Right ventricle myocardium inferior (tissue), 1 donor: ENCODE results near the gene TBC1D2B. TPM values are rescaled to one million over a fixed set of nuclear protein-coding genes. Genes with fewer than 3 reads are reported as not detected.

Experiments
- ATAC-seq: fragments of 200-7000 bp; cut with Tn5 transposase; one replicate; pipeline ENCODE4 v1.9.1; 2020; ENCODE audit warnings: mild to moderate bottlenecking, moderate library complexity
- DNase-seq: peaks from one replicate; pipeline ENCODE4 v3.0.0; 2021; ENCODE audit errors: missing footprints
- intact Hi-C: fragments of 100-400 bp; cut with DNase I; formaldehyde crosslinking; loops from one replicate; pipeline ENCODE4 v1.11.0; 2022
- long read RNA-seq: library from polyadenylated mRNA; unstranded; transcript quantifications from one replicate; pipeline ENCODE4 v2.0.0, GENCODE V29; 2021
- total RNA-seq: library from RNA; stranded (reverse); fragmentation: NEBNext Ultra II Directional; extraction: Animal tissue kit (Norgen Biotek cat#: 25700); gene quantifications from one replicate; pipeline ENCODE4 v1.2.1, GENCODE V29; 2021
- donor health status: DM: no; HTN: yes; CAD: no; lungs with severe emphysema.

Gene TBC1D2B
- total RNA-seq, result 12.2 TPM
- long read RNA-seq, full-length matches to known transcripts, result 4 of 8 reads
- long read RNA-seq, partial matches to known transcripts, result 4 of 8 reads
- long read RNA-seq, other reads (novel, unspliced or antisense), result 0 of 8 reads

GRCh38 chr15:78077053-78077870, at the start of gene TBC1D2B:
TSS of gene TBC1D2B (minus strand) at chr15:78077711. CDS start at chr15:78077652, 59 bp downstream.
- peak; percentile 91 for DNase-seq

GRCh38 chr15:78125267-78125666, 47.8 kb upstream of the TBC1D2B start:
- no peak for ATAC-seq

More at GRCh38 chr15:78077053-78077870, at the start of gene TBC1D2B:
- intact Hi-C loops, result loop anchor here (5.0 kb wide), 2 partner anchors 40 to 70 kb away; no protein-coding TSS in a partner anchor
- ATAC-seq, result peak; percentile 68

GRCh38 chr15:78120523-78120922, 43.0 kb upstream of the TBC1D2B start:
- ATAC-seq (no peak), DNase-seq (no peak)
- intact Hi-C loops, result no loop called here

More at GRCh38 chr15:78125267-78125666, 47.8 kb upstream of the TBC1D2B start:
- no peak for DNase-seq
- intact Hi-C loops, result no loop called here

GRCh38 chr15:78112551-78112950, 35.0 kb upstream of the TBC1D2B start:
- no peak for ATAC-seq
- DNase-seq, result no peak
- intact Hi-C loops, result no loop called here

- no peak for DNase-seq
- no peak for ATAC-seq
- intact Hi-C loops, result no loop called here
Observed at GRCh38 chr15:78111788-78112187, 34.3 kb upstream of the TBC1D2B start.

- intact Hi-C loops, result no loop called here
Observed at GRCh38 chr15:78110916-78111475, 33.5 kb upstream of the TBC1D2B start.

GRCh38 chr15:78110096-78110495, 32.6 kb upstream of the TBC1D2B start:
- intact Hi-C loops, result no loop called here
- DNase-seq (no peak), ATAC-seq (no peak)

More at GRCh38 chr15:78110916-78111475, 33.5 kb upstream of the TBC1D2B start:
- DNase-seq (no peak), ATAC-seq (no peak)

- intact Hi-C loops, result loop anchor here (2.0 to 10.0 kb wide), 2 partner anchors 142 to 316 kb away; no protein-coding TSS in a partner anchor
- DNase-seq, result no peak
- no peak for ATAC-seq
Observed at GRCh38 chr15:78109156-78109555, 31.6 kb upstream of the TBC1D2B start.

- DNase-seq (peak; percentile 94), ATAC-seq (peak; percentile 86)
- intact Hi-C loops, result loop anchor here (1.0 to 10.0 kb wide), 4 partner anchors 108 to 316 kb away; no protein-coding TSS in a partner anchor
Observed at GRCh38 chr15:78108300-78109084, 31.0 kb upstream of the TBC1D2B start.

DNA sequence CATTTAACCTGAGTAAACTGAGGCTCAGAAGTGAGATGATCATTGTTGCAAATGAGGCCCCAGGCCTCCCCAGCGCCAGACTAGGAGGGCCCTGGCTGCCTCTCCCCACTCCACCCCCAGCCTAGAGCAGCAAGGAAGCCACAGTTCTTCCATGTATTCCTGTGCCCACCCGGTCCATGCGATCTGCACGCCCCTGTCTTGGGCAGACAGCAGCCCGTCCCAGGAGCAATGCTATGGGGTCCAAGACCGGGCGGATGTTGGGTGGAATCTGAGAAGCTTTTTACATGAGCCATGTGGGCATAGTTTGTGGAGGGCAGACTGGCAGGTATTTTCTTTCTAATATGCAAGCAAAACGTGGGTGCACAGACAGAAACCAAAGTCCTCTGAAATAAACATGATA, 30.0 kb upstream of the TBC1D2B start:
- DNase-seq (no peak), ATAC-seq (no peak)
- intact Hi-C loops, result loop anchor here (10.0 kb wide), 1 partner anchor 317 kb away; no protein-coding TSS in a partner anchor

GRCh38 chr15:78105476-78106241, 28.1 kb upstream of the TBC1D2B start:
- DNase-seq, result no peak
- intact Hi-C loops, result loop anchor here (10.0 kb wide), 1 partner anchor 319 kb away; no protein-coding TSS in a partner anchor
- no peak for ATAC-seq

- intact Hi-C loops, result loop anchor here (10.0 kb wide), 1 partner anchor 320 kb away; no protein-coding TSS in a partner anchor
- DNase-seq (no peak), ATAC-seq (no peak)
Observed at GRCh38 chr15:78104566-78105475, 27.3 kb upstream of the TBC1D2B start.

GRCh38 chr15:78104119-78104479, 26.6 kb upstream of the TBC1D2B start:
- ATAC-seq (no peak), DNase-seq (no peak)
- intact Hi-C loops, result loop anchor here (10.0 kb wide), 1 partner anchor 321 kb away; no protein-coding TSS in a partner anchor

GRCh38 chr15:78103406-78104118, 26.1 kb upstream of the TBC1D2B start:
- peak; percentile 56 for ATAC-seq
- DNase-seq, result no peak
- intact Hi-C loops, result loop anchor here (10.0 kb wide), 1 partner anchor 321 kb away; no protein-coding TSS in a partner anchor

DNA sequence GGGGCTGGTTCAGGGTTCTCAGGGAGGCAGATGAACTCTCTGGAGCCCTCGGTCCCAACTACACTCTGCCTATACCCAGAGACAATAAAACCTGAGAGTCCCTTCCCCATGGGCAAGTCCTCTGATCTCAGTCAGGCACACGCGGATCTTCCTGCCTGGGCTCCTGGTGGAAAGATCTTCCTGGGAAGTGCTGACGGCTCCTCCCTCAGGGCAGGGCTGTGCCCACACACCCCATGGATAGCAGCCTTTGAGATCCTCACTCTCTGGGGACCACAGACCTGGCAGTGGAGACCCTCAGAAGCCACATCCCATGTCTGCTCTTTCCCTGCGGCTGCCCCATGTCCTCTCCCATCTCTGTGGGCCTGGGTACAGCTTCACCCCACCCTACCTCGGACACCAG, 25.2 kb upstream of the TBC1D2B start:
- ATAC-seq (no peak), DNase-seq (no peak)
- intact Hi-C loops, result loop anchor here (10.0 kb wide), 1 partner anchor 322 kb away; no protein-coding TSS in a partner anchor

DNA sequence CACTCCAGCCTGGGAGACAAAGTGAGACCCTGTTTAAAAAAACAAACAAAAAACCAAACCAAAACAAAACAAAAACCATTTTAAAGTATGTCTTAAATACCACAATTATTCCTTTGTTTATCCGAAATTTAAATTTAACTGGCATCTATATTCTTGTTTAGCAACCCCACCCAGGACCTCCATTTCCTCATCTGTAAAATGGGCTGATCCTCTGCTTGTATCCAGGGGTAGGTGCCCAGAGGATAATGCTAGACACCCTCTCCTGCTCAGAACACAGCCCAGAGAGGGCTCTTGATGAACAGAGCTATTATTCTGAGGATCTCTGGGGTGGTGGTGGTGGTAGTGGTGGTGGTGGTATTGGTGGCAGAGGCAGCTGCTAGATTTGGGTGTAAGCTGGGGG, 24.7 kb upstream of the TBC1D2B start:
- ATAC-seq, result no peak
- DNase-seq, result no peak
- intact Hi-C loops, result loop anchor here (10.0 kb wide), 1 partner anchor 323 kb away; no protein-coding TSS in a partner anchor
